ENCODE results near the gene PRLR.
"Not testable (repeated sequence)": the region's sequence is repeated elsewhere in the genome, so short reads cannot be mapped to it uniquely, and the experiment has no call there.

The PRLR gene

GRCh38 chr5:35230038-35230611, at the start of gene PRLR:
PRLR (minus strand) TSS chr5:35230487; CDS start chr5:35089620, 140,867 bp downstream.
- peak; percentile 78 for DNase-seq

DNA sequence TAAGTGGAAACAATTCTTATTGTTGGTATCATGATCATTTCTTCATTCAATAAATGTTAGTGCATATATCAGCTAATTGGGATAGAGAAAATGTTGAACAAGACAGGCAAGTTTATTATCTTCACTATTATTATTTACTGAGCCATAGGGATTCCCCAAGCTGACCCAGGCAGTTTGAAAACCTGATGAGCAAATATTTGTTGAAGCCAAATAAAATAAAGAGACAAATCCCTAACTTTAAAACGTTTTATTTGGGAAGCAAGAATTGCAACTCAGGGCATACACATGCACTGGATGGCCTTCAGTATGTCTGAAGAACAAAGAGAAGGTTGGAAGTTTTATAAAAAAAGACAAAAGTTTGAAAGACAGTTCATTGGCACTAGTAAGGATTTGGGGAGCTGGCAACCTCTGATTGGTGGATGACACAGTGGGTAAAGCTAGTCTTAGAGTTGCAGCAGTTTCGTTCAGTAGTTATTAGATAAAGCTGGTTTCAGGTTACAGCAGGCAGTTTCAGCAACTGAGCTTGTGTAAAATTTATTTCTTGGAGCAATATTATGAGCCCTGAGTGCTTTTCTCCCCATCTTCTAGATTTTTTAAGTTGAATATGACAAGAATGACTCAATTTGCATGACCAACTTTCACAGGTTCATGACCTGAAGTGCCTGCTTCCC, 44.7 kb upstream of the PRLR start:
- DNase-seq, result no peak

- DNase-seq, result no peak
These were observed 38.7 kb upstream of the PRLR start for GRCh38 chr5:35269006-35269405.

- no peak for DNase-seq
These were observed 36.0 kb upstream of the PRLR start for GRCh38 chr5:35266276-35266675.

DNA sequence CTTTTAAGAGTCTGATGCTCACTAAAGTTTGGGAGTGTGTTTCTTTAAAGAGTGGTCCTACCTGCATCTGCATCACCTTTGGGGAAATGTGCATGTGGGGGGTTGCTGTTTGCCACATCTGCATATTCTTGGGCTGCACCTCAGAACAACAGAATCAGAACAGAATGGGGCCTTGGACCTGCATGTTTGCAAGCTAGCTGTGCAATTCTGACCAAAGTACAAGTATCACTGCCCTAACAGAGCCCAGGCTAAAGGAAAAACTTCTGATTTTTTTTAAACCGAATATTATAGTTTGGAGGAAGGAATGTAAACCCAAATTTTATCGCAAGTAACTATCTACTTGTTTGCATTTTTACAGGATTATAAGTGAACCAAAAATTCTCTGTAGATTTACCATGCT, 34.2 kb upstream of the PRLR start:
- no peak for DNase-seq

DNA sequence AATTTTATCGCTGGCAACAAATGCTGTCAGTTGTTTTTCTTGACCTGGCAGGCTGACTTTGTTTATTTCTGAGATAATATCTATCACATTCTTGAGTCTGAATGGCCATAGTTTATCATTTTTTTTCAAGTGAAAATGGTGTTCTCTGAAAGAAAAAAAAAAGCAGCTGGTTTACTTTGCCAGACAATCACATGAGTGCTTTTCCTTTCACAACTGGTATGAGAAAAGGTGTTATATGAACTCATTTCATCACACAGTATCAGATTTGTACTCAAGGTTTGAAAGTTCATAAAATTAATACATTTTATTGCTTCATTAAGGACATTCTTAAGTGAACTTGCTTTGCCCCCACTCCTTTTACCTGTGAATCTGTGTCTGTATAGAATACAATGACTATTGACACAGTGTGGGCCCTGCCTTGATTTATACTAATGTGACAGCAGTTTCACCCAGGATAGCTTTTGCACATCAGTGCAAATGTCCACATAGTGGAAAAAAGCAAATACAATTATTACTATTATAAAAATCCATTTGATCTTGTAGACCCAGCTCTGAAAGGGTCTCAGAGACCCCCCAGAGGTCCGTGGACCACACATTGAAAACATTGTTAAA, 33.1 kb upstream of the PRLR start:
- DNase-seq, result no peak

DNA sequence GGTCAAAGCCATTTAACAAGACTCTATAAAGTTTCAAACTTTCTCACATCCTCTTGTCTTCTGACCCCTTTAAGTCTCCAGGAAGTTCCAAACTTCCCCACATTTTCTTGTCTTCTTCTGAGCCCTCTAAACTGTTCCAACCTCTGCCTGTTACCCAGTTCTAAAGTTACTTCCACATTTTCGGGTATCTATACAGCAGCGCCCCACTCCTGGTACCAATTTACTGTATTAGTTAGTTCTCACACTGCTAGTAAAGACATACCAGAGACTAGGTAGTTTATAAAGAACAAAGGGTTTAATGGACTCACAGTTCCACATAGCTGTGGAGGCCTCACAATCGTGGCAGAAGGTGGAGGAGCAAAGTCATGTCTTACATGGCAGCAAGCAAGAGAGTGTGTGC, 23.3 kb upstream of the PRLR start:
- no peak for DNase-seq

DNA sequence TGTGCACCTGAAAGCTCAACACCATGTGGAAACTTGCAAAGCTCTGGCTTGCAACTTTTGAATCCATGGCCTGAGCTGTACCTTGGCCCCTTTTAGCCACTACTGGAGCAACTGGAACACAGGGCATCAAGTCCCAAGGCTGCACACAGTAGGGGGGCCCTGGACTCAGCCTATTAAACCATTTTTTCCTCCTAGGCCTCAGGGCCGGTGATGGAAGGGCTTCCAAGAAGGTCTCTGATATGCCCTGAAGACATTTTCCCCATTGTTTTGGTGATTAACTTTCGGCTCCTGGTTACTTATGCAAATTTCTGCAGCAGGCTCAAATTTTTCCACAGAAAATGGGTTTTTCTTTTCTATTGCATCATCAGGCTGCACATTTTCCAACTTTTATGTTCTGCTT, 22.7 kb upstream of the PRLR start:
- DNase-seq, result no peak

- DNase-seq, result no peak
These were observed 18.8 kb upstream of the PRLR start for GRCh38 chr5:35248843-35249780.

DNA sequence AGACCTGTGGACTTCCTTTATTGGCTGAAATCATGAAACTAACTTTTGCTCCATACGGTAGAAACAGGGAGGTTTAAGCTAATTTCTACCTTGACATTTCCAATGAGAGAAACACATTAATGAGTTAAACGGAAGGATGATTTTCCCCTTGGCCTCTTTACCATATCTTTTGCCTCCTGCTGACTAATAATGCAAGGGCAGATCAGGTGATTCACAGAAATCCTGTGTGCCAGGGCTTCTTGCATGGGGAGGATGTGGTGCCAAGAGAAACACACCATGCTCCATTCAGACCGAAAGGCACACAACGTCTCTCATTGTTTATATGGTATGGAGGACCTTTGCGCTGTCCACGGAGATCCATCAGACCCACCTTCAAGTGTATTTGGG, 17.4 kb upstream of the PRLR start:
- no peak for DNase-seq

DNA sequence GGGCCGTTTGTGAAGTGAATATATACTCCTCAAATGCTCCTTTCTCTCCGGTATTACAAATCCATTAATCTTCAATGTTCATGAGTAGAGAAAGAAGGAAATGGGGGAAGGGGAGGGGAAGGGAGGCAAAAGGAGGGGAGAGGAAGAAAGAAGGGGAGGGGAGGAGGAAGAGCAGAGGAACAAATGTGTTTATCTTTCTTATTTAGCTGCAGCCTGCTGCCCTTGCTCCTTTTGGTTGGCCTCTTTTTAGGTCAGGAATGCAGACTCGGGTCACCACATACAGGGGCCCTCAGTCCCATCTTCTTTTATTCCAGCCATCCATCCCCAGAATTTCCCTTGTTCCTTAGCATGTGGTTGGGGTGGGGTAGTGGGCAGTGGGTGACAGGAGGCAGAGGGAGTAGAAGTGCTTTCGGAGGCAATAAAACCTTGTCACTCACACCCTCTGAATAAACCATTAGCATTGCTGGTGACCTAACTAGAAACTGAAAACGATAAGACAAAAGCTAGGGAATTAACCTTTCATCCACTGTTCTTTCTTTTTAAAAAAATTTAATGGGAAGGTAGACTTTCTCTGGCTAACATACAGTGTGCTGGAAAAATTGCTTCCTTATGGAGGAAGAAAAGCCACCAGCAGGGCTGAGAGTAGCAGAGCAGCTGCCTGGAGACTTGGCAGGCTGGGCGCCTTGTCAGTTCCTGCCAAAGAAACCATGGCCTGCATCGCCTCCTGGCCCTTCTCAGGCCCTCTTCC, 16.8 kb upstream of the PRLR start:
- peak; percentile 57 for DNase-seq

DNA sequence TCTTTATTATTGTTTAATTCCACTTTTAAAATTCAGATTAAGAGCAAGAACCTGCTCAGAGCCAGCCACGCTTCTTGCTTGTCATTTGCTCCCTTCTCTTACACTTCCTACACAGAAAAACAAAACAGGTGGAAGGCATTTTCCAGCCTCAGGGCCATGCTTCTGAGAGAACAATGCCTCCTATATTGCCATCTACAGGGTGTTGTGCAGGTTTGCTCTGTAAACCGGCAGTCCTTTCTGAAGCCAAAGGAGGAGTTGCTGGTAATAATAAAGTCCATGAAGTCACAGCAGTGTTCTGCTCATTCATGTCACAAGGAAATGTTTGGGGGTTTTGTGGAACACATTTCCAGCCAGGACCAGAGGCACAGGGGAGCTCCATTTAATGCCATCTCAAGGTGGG, 16.1 kb upstream of the PRLR start:
- DNase-seq, result peak; percentile 42

GRCh38 chr5:35245371-35245770, 15.1 kb upstream of the PRLR start:
- not testable (repeated sequence) for DNase-seq

DNA sequence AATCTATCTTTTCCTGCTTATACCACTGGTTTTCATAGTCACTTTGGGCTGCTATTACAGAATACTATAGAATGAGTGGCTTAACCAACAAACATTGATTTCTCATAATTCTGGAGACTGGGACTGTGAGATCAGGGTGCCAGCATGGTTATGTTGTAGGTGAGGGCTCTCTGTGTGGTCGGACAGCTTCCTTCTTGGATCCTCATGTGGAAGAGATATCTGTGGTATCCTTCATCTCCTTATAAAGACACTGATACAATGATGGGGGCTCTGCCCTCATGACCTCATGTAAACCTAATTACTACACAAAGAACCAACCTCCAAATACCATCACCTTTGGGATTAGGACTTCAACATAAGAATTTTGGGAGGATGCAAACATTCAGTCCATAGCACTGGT, 13.9 kb upstream of the PRLR start:
- no peak for DNase-seq

DNA sequence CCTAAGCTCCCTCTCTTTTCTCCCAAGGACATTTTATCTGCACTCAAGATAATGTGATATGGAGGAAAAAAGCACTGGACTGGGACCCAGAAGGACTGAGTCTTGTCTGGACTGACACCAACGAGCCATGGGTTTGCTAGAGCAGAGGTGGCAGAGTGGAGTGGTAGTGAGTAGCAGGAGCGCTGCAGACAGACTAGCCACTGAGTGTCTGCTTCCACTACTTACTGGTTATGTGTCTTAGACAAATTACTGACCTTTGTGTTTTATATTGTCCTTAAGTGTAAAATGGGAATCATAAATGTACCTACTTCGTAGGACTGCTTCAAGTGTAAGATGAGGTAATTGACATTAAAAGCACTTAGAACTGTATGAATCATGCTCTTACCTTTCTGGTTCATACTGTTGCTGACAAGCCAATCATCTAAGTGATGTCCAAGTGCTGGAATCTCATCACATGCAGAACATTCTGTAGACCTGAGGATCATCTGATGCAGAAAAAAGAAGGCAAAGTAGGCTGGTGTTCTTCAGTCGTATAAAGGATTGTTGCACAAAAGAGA, 12.5 kb upstream of the PRLR start:
- no peak for DNase-seq

- DNase-seq, result no peak
These were observed 10.6 kb upstream of the PRLR start for GRCh38 chr5:35240892-35241291.

GRCh38 chr5:35239911-35240610, 9.8 kb upstream of the PRLR start:
- DNase-seq, result no peak

DNA sequence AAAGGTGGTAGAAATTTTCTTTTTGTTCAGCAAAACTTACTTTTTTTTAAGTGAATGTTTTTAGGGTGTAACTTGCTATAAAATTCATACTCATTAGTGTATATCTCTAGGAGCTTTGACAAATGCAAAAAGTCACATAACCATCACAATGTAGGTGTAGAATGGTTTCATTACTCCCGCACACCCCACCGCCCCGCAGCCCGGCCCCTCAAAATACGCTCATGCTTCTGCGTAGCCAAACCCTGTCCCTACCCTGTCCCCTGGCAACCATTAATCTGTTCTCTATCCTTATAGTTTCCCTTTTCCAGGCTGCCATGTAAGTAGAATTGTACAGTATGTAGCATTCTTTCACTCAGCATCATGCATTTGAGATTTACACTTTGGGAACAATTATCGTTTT, 9.2 kb upstream of the PRLR start:
- no peak for DNase-seq

DNA sequence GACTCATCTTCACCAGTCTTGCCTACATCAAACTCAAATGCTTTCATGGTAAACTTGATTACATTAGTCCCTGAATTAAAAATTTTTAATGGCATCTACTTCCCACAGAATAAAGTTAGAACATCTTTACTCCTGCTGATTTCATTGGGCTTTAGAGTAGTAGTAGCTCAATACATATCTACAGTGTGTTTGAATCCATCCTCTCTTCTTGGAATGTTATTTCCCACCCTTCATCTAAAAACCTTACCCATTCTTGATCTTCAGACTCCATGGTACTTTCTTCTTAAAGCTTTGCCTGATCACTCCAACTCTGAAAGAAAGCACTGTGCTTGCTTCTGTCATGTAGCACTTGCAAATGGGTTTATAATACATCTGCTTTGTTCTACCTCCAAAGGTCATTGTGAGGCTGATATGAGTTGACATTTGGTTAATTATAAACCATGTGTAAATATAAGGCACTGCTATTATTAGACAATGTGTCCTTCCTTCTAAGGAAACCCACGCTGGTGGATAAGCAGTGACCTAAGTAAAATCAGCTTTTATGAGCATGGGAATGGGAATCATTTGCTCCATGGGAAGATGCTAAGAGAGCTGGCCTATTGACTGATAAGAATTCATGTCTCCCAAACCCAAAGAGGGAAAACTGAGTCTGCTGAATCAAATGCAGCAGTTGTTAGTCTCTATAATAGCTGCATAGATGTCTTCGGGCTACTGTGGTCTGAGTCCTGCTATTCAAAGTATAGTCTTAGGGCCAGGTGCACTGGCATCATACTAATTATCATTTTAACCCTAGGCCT, 7.5 kb upstream of the PRLR start:
- DNase-seq, result peak; percentile 85

- DNase-seq, result no peak
These were observed 6.5 kb upstream of the PRLR start for GRCh38 chr5:35236770-35237169.

DNA sequence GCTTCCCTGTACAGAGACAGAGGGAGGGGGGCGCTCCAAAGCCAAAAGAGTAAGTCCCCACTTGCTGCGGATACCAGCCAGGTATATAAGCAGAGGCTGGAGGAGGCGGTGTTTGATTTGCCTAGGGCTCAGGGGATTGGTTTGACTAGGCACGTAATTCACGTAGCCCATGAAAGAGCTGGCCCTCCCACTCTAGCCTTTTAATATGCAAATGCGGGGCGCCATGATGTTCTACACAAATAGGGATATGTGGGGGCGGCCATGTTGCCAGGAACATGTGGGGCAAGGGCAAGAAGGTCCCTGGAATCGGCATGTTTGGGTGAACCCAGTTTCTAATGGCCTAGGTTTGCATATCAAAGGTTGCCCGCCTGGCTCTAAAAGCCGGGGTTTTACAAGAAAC, 3.3 kb upstream of the PRLR start:
- no peak for DNase-seq
